ENCODE measurements around the gene RND1. TPM values are rescaled to one million over a fixed set of nuclear protein-coding genes. Genes with fewer than 3 reads are reported as not detected.
A peak's percentile ranks its signal among the peaks of the same experiment; 100 is the strongest.

Gene RND1
- total RNA-seq, 2 donors from 2014 or later = 1.8 to 2.6 TPM

DNA sequence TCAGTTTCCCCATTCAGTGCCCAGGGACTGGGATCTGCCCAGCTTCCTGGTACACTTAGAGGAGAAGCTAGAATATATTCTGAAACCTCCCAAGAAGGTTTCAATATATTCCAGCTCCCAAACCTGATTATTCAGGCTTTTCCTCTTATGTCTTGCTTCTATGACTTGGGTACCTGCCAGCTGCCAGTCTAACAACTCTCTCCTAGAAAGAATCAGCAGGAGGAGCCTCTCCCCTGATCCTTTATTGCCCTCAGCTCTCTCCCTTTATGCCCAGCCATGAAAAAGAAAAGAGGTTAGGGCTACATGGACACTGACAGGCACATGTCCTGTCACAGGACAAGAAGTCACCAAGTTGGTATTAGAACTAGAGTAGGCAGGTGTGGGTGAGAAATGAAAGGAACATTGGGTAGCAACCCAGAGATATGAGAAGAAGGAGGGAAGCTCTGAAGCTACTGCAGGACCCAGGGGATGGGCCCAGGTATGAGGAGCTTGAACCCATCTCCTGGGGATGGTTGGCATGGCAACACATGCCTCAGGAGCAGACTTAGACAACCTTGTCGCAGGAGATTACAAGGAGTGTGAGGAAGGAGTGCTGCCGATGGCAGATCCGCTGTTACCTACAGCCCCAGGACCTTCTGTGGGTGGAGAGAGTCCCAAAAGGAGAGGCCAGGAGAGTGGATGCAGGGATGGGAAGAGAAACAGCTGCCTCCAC, 49.4 kb downstream of the RND1 start:
- Histone ChIP-seq H3K4me1 (ENCODE audit: control insufficient read depth in 1 of 2, low read depth in 2 of 2) (peaks cover 14 to 37% of the 10 kb centered on the region in 2 donors), H3K9me3 (no peaks in the 10 kb centered on the region), H3K27me3 (replicated peaks; ENCODE audit: insufficient read depth) (no peaks in the 10 kb centered on the region), H3K4me3 (peak overlapping the region; percentile 82), H3K27ac (peak overlapping the region in 1 of 2 donors; percentile 90), H3K36me3 (no peaks in the 10 kb centered on the region)
- TF ChIP-seq, protein P1, sequence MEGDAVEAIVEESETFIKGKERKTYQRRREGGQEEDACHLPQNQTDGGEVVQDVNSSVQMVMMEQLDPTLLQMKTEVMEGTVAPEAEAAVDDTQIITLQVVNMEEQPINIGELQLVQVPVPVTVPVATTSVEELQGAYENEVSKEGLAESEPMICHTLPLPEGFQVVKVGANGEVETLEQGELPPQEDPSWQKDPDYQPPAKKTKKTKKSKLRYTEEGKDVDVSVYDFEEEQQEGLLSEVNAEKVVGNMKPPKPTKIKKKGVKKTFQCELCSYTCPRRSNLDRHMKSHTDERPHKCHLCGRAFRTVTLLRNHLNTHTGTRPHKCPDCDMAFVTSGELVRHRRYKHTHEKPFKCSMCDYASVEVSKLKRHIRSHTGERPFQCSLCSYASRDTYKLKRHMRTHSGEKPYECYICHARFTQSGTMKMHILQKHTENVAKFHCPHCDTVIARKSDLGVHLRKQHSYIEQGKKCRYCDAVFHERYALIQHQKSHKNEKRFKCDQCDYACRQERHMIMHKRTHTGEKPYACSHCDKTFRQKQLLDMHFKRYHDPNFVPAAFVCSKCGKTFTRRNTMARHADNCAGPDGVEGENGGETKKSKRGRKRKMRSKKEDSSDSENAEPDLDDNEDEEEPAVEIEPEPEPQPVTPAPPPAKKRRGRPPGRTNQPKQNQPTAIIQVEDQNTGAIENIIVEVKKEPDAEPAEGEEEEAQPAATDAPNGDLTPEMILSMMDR (IDR thresholded peaks at IDR 0.05) = no peak
- DNase-seq (ENCODE audit: low spot score) (no peak), ATAC-seq (ENCODE audit: insufficient number of reproducible peaks, low FRiP score, low read depth) (no peak)

DNA sequence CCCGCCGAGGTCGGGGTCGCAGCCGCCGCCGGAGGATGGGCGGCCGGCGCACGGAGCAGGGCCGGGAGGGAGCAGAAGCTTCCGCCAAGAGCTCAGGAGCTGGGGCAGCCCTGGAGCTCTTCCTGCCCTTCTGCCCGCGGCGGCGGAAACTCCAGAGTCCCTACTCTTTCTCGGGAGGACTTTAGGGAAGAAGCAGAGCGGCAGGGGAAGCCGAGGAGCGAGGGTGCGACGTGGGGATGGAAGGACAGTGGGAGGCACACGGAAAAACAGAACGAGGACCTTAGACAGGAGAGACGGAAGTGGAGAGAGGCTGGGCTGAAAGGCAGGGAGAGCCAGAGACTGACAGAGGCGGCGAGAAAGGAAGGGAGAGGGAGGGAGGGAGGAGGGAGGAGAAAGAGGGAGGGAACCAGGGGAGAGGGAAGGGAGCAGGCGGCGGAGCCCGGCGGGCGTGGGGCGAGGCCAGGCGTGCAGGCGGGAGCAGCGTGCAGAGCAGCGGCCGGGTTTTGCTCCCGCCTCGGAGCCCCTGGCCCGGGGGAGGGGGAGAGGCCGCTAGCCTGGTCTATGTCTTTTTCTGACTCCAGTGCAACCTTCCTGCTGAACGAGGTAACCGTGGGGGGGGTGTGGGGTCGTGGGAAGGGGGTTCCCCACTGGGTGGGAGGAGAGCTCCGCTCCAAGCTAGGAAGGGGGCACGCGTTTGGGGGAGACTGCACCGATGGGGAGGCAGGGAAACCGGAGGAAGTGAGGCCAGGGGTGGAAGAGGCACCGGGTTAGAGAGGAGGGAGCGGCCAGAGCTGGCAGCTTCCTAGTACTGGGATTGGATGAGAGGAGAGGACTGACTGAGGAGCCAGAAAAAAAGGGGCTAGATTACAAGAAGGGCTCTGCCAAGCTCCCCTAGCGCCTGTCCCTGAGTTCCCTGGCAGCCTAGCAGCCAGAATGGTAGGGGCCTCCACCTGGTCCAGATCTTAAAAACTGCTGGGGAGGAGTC, 50.3 kb downstream of the RND1 start:
- ATAC-seq (ENCODE audit: insufficient number of reproducible peaks, low FRiP score, low read depth) (peak; percentile 59), DNase-seq (ENCODE audit: low spot score) (peak; percentile 28)
- Histone ChIP-seq H3K27ac (peak overlapping the region; percentile 76 to 90), H3K4me3 (peak overlapping the region; percentile 82), H3K9me3 (no peaks in the 10 kb centered on the region), H3K27me3 (replicated peaks; ENCODE audit: insufficient read depth) (no peaks in the 10 kb centered on the region), H3K36me3 (no peaks in the 10 kb centered on the region), H3K4me1 (ENCODE audit: control insufficient read depth in 1 of 2, low read depth in 2 of 2) (peaks cover 14 to 37% of the 10 kb centered on the region in 2 donors)
- TF ChIP-seq, protein P1 (IDR thresholded peaks at IDR 0.05) = no peak

DNA sequence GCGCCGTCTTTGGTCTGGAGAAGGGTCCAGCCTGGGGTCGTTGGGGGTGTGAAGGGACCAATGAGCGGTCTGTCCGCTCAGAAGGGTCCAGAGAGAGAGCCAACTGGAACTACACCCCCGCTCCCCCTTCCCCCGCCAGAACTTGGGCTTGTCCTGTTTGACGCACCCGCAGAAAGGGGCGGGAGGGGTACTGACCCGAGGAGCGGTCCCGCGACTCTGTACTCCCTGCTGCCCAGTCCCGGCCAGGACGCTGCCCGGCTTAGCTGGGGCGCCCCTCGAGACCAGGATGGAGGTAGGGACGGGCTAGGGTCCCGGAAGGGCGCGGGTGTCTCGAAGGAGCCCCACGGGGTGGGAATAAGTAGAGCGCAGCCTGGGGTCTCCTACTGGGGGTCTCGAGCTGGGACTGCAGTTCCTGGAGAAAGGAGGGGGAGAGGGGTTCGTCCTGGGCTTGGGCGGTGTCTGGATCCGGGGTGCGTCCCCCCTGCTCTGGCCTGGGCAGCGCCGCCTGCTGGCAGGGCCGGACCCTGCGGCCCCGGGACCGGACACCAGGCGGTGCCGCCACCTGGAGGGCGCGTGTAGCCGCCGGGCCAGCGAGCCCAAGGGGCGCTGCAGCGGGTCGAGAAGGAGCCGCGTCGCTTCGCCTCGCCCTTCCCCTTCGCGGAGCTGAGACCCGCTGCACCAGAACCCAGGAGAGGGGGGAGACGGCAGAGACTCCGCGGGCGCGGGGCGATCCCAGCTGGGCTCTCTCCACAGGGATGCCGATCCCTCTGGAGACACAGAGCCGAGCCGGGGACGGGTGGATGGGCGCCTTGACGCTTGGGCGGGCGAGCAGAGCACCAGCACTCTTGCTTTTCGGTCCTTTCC, 51.2 kb downstream of the RND1 start:
- TF ChIP-seq, protein P1 (IDR thresholded peaks at IDR 0.05) = peak; percentile 97
- H3K27me3 ChIP-seq (replicated peaks; ENCODE audit: insufficient read depth) = no peaks in the 10 kb centered on the region
- ATAC-seq (ENCODE audit: insufficient number of reproducible peaks, low FRiP score, low read depth) (peak; percentile 72), DNase-seq (ENCODE audit: low spot score) (no peak)
- no peaks in the 10 kb centered on the region for H3K36me3 ChIP-seq
- peak overlapping the region; percentile 82 for H3K4me3 ChIP-seq
- no peaks in the 10 kb centered on the region for H3K9me3 ChIP-seq
- H3K27ac ChIP-seq = peak overlapping the region; percentile 76 to 90
- peaks cover 14 to 37% of the 10 kb centered on the region in 2 donors for H3K4me1 ChIP-seq (ENCODE audit: control insufficient read depth in 1 of 2, low read depth in 2 of 2)

DNA sequence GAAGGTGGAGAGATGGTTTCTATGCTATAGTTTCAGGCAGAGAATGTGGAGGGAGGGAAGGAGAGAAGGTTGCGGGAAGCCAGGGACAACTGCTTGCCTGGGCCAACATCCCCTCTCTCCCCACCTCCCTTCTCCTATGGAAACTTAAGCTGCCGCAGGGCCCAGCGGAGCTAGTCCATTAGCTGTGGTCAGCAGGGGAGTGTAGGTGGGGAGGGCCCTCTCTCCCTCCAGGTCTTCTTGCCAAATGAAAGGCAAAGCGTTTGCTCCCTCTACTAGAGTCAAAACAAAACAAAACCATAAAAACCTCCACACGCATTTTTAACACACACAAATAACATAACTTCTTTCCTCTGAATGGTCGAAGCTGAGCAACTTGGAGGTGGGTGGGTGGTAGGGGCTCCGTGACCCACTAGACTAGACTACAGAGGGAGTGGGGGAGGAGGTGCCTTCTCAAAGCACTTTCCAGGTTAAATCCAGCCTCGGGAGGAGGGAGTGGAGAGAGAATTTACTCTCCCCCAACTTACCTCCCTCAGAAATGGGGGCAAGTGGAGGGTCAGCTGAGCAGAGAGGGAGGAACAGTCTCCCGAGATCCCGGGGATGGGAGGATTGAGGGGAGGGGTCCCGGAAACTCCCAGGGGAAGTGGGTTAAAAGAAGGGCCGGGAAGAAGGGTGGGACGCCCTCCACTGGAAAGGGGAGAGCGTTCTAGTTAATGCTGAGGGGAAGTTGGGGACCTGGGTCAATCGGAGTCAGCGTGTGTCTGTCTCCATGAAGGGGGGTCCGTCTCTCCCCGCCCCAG, 52.0 kb downstream of the RND1 start:
- ATAC-seq (ENCODE audit: insufficient number of reproducible peaks, low FRiP score, low read depth) (no peak), DNase-seq (ENCODE audit: low spot score) (no peak)
- Histone ChIP-seq H3K27me3 (replicated peaks; ENCODE audit: insufficient read depth) (no peaks in the 10 kb centered on the region), H3K27ac (peak overlapping the region in 1 of 2 donors; percentile 90), H3K9me3 (no peaks in the 10 kb centered on the region), H3K4me1 (ENCODE audit: control insufficient read depth in 1 of 2, low read depth in 2 of 2) (peaks cover 14 to 29% of the 10 kb centered on the region in 2 donors), H3K36me3 (no peaks in the 10 kb centered on the region), H3K4me3 (peak overlapping the region; percentile 82)
- TF ChIP-seq, protein P1 (IDR thresholded peaks at IDR 0.05) = no peak

Data from thoracic aorta (tissue), 2 donors.